Stomach (tissue), 4 donors: ENCODE data around the gene EYA3.

ENCODE experiments used
- EP300 ChIP-seq: sonication (generic); formaldehyde crosslinking; IDR thresholded peaks from one replicate; pipeline ENCODE4 v1.6.1; 2017; ENCODE audit warnings: antibody characterized with exemption
- POLR2A ChIP-seq, 4 donors: fragments of 450-650 bp; IDR thresholded peaks; one replicate each; pipeline ENCODE4 v1.6.1; 2016; ENCODE audit warnings: antibody characterized with exemption in 4 of 4, control low read depth in 2 of 4, mild to moderate bottlenecking in 1 of 4, moderate library complexity in 1 of 4
- TF ChIP-seq, protein P1 (sequence below), 7 experiments: fragments of 450-650 bp in 4 of 7; fragments of 200-600 bp in 3 of 7; sonication (generic) in 3 of 7; IDR thresholded peaks; one replicate each; pipeline ENCODE4 v1.5.1; 2016 to 2019; ENCODE audit warnings: antibody characterized with exemption in 7 of 7, control low read depth in 2 of 7, mild to moderate bottlenecking in 1 of 7

DNA sequence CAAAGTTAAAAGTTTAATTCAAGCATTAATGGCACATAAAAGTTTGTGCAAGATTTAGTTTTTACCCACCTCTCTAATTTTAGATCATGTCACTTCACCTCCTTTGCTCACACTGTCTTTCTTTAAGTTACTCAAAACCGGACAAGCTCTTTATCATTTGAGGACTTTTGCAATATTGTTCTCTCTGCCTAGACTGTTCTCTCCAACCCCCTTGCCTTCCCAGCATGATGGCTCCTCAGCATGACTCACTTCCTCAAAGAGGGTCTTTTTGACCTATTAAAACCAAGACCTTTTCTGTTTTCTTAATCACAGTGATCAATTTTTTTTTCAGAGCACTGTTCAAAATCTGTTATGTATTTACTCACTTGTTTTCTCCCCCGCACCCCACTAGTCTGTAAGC, 67.3 kb downstream of the EYA3 start:
- TF ChIP-seq POLR2A (IDR thresholded peaks at IDR 0.05): no peak
- TF ChIP-seq, protein P1, sequence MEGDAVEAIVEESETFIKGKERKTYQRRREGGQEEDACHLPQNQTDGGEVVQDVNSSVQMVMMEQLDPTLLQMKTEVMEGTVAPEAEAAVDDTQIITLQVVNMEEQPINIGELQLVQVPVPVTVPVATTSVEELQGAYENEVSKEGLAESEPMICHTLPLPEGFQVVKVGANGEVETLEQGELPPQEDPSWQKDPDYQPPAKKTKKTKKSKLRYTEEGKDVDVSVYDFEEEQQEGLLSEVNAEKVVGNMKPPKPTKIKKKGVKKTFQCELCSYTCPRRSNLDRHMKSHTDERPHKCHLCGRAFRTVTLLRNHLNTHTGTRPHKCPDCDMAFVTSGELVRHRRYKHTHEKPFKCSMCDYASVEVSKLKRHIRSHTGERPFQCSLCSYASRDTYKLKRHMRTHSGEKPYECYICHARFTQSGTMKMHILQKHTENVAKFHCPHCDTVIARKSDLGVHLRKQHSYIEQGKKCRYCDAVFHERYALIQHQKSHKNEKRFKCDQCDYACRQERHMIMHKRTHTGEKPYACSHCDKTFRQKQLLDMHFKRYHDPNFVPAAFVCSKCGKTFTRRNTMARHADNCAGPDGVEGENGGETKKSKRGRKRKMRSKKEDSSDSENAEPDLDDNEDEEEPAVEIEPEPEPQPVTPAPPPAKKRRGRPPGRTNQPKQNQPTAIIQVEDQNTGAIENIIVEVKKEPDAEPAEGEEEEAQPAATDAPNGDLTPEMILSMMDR (IDR thresholded peaks at IDR 0.05): no peak
- no peak for TF ChIP-seq EP300
